Neutrophil (primary cell): ENCODE data around the gene SOD1.

ENCODE experiments used
- H3K27ac ChIP-seq: fragments of 200-600 bp; sonication (generic); 2 replicates; pipeline ENCODE4 v1.5.1; 2016; ENCODE audit warnings: mild to moderate bottlenecking, moderate library complexity
- H3K27me3 ChIP-seq: fragments of 200-600 bp; sonication (generic); 2 replicates; pipeline ENCODE4 v1.6.0; 2016; ENCODE audit warnings: mild to moderate bottlenecking
- H3K36me3 ChIP-seq: fragments of 200-600 bp; sonication (generic); 2 replicates; pipeline ENCODE4 v1.5.1; 2017
- H3K4me1 ChIP-seq, 2 experiments: fragments of 200-600 bp in 1 of 2; sonication (generic) in 1 of 2; 1 replicate in 1 of 2; 2 replicates in 1 of 2; pipeline versions ENCODE4 v1.5.1 to v1.6.1; 2013 to 2016; ENCODE audit warnings: low read depth in 1 of 2, low read length in 1 of 2, mild to moderate bottlenecking in 1 of 2, moderate library complexity in 1 of 2; ENCODE audit not compliant: control insufficient read depth in 1 of 2, insufficient read depth in 1 of 2
- H3K4me3 ChIP-seq, 2 experiments: fragments of 200-600 bp in 1 of 2; sonication (generic) in 1 of 2; 1 replicate in 1 of 2; 2 replicates in 1 of 2; pipeline ENCODE4 v1.5.1; 2013 to 2016; ENCODE audit warnings: low read depth in 1 of 2, low read length in 1 of 2, mild to moderate bottlenecking in 1 of 2, moderate library complexity in 1 of 2
- H3K9me3 ChIP-seq: fragments of 200-600 bp; sonication (generic); 2 replicates; pipeline ENCODE4 v1.5.1; 2016
- TF ChIP-seq, protein P1 (sequence below): fragments of 200-600 bp; sonication (generic); IDR thresholded peaks from 2 replicates; pipeline ENCODE4 v1.5.1; 2016; ENCODE audit warnings: antibody characterized with exemption

The SOD1 gene

DNA sequence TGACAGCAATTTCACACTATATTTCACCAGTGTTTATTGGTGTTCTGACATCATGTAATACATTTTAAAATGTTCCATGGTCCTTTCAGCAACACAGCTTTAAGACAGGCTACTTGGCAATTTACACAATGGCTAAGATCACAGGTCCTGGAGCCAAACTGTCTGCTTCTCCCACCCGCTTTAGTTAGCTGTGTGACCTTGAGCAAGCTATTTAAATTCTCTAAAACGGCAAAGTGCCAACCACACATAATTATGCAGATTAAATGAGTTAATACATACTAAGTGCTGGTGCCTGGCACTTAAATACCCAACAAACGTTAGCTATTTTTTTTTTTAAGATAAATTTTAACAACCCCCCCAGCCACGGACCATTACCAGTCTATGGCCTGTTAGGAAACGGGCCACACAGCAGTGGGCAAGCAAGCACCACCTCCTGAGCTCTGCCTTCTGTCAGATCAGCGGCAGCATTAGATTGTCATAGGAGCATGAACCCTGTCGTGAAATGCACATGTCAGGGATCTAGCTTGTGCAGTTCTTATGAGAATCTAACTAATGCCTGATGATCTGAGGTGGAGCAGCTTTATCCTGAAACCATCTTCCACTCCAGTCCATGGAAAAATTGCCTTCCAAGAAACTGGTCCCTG is 26.9 kb downstream of the SOD1 start:
- Histone ChIP-seq H3K27me3 (no peaks in the 10 kb centered on the region), H3K27ac (no peak overlapping the region), H3K9me3 (no peaks in the 10 kb centered on the region), H3K4me1 (no peaks in the 10 kb centered on the region), H3K36me3 (peaks cover 96% of the 10 kb centered on the region), H3K4me3 (no peak overlapping the region)
- TF ChIP-seq, protein P1, sequence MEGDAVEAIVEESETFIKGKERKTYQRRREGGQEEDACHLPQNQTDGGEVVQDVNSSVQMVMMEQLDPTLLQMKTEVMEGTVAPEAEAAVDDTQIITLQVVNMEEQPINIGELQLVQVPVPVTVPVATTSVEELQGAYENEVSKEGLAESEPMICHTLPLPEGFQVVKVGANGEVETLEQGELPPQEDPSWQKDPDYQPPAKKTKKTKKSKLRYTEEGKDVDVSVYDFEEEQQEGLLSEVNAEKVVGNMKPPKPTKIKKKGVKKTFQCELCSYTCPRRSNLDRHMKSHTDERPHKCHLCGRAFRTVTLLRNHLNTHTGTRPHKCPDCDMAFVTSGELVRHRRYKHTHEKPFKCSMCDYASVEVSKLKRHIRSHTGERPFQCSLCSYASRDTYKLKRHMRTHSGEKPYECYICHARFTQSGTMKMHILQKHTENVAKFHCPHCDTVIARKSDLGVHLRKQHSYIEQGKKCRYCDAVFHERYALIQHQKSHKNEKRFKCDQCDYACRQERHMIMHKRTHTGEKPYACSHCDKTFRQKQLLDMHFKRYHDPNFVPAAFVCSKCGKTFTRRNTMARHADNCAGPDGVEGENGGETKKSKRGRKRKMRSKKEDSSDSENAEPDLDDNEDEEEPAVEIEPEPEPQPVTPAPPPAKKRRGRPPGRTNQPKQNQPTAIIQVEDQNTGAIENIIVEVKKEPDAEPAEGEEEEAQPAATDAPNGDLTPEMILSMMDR, result no peak

GRCh38 chr21:31687108-31687507 is 27.6 kb downstream of the SOD1 start:
- Histone ChIP-seq H3K36me3 (peaks cover 97% of the 10 kb centered on the region), H3K27ac (no peak overlapping the region)

DNA sequence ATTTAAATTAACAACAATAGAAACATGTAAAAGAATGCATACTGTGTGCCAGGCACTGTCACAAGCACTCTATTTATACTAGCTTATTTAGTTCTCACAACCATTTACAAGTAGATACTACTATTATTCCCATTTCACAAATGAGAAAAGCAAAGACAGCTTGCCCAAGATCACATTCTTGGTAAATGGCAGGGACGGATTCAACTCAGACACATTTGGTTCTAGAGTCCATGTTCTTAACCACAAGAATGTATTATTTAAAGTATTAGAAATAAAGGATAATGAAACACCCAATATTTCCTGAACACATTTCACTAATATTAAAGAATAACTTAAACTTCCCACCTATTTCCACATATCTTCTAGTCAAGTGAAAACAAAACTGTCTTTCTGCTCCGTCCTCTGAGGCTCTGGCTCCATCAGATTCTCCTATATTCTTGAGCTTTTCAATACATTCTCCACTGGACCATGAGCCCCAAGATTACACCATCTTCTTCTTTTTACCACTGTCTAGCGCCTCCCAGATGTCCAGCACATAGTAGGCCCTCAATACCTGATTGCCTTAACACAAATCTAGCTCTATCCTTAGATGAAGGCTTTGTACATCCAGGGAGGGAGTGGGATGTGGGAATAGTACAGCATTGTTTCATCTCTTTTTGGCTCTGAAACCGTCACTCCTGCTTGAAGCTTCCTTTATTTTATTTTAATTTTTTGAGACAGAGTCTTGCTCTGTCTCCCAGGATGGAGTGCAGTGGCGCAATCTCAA is 29.3 kb downstream of the SOD1 start:
- H3K9me3 ChIP-seq, result no peaks in the 10 kb centered on the region
- no peak overlapping the region for H3K4me3 ChIP-seq
- H3K36me3 ChIP-seq, result peaks cover 97% of the 10 kb centered on the region
- TF ChIP-seq, protein P1, result no peak
- no peaks in the 10 kb centered on the region for H3K27me3 ChIP-seq
- H3K4me1 ChIP-seq, result no peaks in the 10 kb centered on the region
- H3K27ac ChIP-seq, result no peak overlapping the region

More at GRCh38 chr21:31687108-31687507, 27.6 kb downstream of the SOD1 start:
- TF ChIP-seq, protein P1, result no peak
- H3K27me3 ChIP-seq, result no peaks in the 10 kb centered on the region
- H3K4me3 ChIP-seq, result no peak overlapping the region
- no peaks in the 10 kb centered on the region for H3K4me1 ChIP-seq
- no peaks in the 10 kb centered on the region for H3K9me3 ChIP-seq

- peaks cover 85% of the 10 kb centered on the region for H3K36me3 ChIP-seq
- H3K9me3 ChIP-seq, result no peaks in the 10 kb centered on the region
- H3K4me3 ChIP-seq, result no peak overlapping the region
- no peaks in the 10 kb centered on the region for H3K27me3 ChIP-seq
- no peak overlapping the region for H3K27ac ChIP-seq
- TF ChIP-seq, protein P1, result no peak
- H3K4me1 ChIP-seq, result no peaks in the 10 kb centered on the region
Measured at GRCh38 chr21:31693222-31693621, 33.7 kb downstream of the SOD1 start.

DNA sequence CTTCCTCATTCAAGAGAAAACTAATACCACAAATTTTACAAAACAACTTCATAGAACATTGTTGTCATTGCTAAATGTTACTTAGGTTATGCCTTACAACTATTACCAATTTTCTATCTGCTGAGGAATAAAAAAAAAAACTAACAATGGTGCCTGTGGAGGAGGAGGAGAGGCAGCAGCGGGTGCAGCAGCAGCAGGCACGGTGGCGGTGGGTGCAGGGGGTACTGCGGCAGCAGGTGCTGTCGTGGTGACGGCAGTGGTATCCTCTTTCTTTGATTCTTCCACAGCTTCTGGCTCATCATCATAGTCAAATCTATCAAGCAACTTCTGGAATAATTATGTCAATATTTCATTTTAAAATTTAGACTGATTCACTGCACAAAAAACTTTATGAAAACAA is 36.9 kb downstream of the SOD1 start:
- H3K9me3 ChIP-seq, result no peaks in the 10 kb centered on the region

More for the DNA sequence above, 36.9 kb downstream of the SOD1 start:
- Histone ChIP-seq H3K4me1 (no peaks in the 10 kb centered on the region), H3K4me3 (no peak overlapping the region), H3K36me3 (peaks cover 84% of the 10 kb centered on the region), H3K27ac (no peak overlapping the region), H3K27me3 (no peaks in the 10 kb centered on the region)
- TF ChIP-seq, protein P1, result no peak
